CD4-positive, alpha-beta T cell treated with Interleukin-17A for 4 hours (primary cell): ENCODE results near the gene CASP1.
"Not testable (repeated sequence)": the region's sequence is repeated elsewhere in the genome, so short reads cannot be mapped to it uniquely, and the experiment has no call there.

Experiments used
- DNase-seq: peaks from one replicate; pipeline ENCODE4 v3.0.0-alpha.2; 2020; ENCODE audit warnings: mixed read lengths

The CASP1 gene

GRCh38 chr11:105034813-105035620 lies at the start of gene CASP1:
Gene CASP1 (minus strand): TSS chr11:105035144. CDS start chr11:105035113, 31 bp downstream.
- DNase-seq: peak; percentile 42

GRCh38 chr11:105081412-105082150 lies 46.6 kb upstream of the CASP1 start:
- no peak for DNase-seq

GRCh38 chr11:105080171-105080906 lies 45.4 kb upstream of the CASP1 start:
- not testable (repeated sequence) for DNase-seq

DNA sequence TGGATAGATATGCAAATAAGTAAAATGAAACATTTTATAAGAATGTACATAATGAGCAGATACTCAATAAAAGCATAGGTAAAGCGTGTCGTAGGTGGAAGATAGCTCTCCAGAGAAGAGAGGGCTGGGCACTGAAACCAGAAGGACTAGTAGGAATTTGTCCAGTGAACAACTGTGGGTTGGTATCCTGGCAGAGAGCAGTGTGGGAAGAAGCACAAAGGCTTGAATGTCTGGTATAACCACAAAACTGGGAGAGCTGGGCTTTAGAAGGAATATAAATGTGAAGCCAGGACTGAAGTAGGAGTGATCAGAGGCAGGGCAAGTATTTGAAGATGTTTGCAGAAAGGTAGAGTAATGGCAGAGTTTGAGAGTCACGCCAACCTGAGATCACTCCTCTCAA lies 43.3 kb upstream of the CASP1 start:
- no peak for DNase-seq

DNA sequence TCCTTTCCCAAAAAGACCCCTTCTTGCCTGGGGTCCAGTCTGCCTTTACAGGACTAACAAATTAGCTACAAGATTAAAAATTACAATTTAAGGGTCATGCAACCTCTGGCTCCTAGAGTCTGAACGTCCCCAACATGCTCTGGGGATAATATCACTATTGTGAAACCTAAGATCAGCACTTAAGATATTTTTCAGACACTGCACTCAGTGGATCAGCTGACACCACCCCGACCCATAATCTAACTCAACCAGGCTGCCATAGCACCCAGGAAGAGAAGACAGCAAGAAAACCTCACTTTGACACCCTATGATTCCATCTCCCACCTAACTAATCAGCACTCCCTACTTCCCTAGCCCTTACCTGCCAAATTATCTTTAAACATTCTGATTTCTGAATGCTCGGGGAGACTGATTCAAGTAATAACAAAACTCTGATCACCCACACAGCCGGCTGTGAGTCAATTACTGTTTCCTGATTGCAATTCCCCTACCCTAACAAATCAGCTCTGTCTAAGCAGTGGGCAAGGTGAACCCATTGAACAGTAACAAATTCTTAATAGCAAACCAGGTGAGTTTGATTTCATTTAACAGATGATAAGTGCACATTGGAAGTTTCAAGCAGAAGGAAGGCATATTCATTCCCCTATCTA lies 42.3 kb upstream of the CASP1 start:
- not testable (repeated sequence) for DNase-seq

DNA sequence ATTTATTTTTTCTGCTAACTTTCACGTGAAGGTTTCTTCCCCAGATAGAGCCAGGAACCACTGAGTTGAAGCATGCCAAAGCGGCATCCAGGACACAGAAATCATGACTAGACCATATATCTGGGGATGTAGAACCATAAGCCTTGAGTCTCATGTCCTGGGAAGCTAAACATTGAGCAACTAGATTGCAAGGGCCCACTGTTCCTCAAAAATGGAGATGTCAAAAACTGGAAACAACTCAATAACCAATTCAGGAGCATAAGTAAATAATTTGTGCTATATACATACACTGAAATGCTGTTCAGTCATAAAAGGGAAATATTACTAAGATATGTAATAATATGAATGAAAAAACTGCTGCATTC lies 39.2 kb upstream of the CASP1 start:
- DNase-seq: no peak

- no peak for DNase-seq
Observed at GRCh38 chr11:105073456-105074165, 38.7 kb upstream of the CASP1 start.

GRCh38 chr11:105072080-105072479 lies 37.1 kb upstream of the CASP1 start:
- DNase-seq: not testable (repeated sequence)

DNA sequence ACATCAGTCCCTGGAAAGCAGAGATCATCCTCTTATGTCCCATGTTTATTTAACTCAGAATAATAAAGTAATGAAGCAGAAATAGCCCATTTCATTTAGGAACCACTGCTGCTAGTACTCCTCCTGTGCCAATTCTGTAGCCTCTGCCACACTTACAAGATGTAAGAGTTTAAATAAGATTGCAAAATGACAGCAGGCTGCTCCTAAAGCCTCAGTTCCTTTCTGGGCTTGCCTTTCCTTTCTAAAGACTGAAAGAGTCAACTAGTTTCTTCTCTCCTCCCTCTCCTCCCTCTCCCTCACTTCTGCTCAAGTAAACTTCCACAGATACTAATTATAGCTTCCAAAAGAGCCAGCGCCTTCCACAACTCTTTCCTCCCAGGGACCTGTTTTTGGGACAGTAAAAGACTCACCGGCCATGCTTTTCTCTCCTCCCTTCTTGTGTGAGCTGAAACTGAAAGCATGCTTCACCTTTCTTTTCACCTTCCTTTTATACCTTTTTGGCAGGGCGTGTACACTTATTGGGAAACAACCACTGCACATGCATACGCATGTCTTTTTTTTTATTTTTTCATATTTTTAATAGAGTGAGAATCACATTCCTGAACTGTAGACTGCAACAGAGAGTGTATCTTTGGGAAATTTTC lies 36.3 kb upstream of the CASP1 start:
- DNase-seq: peak; percentile 13

DNA sequence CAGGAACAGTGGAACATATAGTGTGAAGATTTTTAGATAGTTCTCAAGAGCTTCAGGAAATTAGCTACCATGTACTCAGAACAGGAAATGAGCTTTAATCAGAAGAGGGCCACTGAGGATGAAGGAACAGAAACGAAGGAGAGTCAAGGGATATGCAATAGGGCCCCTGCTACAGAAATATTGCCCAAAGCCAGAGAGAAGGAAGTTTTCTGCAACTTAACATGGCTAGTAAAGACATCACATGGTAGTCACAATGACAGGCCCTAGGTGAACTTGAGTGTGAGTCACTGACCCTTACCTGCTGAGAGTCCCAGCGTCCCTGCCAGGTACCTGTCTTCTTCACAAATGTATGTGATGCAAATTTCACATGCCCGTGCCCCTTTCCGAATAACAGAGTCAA lies 35.4 kb upstream of the CASP1 start:
- peak; percentile 30 for DNase-seq

DNA sequence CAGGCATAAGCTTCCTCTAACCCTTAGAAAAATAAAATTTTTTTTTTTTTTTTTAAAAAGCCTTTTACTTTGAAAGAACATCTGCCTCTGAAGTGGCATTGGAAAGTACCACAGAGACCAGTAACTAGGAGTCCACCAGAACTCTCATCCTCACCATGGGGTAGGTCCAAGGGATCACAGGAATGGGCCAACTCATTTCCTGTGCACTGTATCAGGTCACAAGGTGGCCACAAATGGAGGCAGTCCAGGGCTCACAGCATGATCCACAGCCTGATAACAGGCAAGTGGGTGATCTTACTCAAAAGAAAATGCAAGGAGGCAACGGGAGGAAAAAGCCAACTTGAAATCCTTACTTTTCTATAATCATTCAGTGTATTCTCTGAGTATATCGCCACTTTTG lies 34.8 kb upstream of the CASP1 start:
- not testable (repeated sequence) for DNase-seq

GRCh38 chr11:105063245-105063941 lies 28.4 kb upstream of the CASP1 start:
- not testable (repeated sequence) for DNase-seq

DNA sequence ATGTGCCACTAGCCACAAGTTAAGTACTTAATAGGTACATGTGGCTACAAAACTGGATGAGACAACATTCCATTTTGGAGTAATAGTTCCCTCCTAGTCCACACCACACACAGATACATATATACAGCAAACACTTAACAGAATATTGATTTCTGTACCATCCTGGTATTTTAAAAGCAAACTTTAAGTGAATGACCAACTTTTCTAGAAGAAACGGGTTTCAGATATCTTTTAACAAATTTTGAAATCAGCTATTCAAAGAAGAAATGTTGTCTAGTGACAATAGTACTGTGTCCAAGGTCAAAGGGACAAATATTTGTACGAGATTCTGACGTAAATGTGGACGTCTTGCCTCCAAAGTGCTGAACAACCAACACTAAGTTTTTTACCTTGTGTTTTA lies 22.5 kb upstream of the CASP1 start:
- DNase-seq: no peak

DNA sequence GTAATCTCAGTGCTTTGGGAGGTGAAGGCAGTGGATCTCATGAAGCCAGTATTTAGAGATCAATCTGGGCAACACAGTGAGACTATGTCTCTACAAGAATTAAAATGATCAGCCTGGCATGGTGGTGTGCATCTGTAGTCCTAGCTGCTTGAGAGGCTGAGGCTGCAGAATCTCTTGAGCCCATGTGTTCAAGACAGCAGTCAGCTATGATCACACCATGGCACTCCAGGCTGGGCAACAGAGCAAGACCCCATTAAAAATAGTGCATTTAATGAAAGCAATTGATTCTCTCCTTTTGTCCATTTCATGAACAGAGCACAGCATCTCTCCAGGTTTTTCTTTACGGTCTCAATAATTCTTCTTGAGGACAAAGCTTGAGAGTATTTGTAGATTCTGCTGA lies 21.5 kb upstream of the CASP1 start:
- DNase-seq: no peak

DNA sequence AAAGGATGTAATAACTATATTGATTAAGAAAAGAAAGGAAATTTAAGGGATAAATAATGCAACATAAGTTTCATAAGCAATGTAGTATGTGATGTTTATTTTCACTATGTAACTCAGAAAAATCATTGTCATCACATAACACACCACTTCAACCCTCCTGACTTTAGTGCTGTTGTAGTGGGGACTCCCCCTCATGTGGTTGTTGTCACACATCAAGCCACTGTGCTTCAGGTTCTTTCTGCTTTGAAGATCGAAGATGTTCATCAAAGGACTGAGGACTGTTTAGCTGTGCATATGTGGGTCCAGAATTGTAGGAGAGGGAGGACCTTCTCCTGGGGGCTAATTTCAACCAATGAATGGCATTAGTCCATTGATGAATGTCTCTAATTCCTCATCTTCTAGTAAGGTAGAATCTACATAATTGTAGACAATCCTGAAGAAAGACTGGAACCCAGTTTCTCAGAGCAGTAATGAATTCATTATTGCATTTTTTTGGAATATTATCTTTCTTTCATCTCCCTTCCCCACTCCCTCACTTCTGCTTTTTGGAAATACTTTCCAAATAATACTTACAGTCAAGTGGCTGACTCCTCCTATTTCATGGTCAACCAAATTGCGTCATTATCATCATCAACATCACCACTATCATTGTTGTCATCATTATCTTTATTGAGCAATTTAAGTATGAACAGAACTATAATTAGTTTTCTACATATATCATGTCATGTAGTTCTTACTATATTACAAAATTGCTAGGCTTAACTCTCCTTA lies 20.0 kb upstream of the CASP1 start:
- DNase-seq: no peak

DNA sequence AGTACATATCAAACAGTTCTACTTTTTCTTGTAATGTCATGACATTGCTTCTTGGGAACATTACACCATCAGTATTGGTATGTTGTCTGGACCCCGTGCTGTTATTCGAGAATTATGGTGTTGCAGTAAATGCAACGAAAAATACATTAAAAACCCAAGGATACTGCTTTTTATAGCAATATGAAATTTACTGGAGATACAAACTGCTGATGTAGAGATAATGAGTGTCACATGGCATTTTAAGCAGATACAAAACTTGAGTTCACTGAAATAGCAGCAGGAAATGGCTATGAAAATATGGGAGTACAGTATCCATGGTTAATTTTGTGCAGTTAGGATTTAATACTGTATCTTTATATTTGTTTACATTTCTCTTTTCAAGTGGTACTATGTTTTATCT lies 17.5 kb upstream of the CASP1 start:
- DNase-seq: no peak

DNA sequence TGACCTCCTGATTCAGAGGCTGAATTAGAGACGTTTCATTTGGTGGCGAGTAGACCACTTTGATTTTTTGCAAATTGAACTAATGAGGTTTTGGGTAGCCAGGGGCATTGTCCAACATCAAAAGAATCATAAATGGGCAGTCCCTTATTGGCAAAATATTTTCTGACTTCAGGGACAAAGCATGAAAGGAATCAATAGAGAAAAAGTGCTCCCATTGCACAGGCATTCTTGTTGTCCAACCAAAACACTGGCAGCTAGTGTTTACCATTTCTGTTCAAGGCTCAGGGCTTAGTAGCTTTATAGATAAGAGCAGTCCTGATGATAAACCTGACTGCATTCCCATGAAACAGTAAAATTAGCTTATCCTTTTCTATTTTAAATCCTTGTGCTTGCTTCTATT lies 16.6 kb upstream of the CASP1 start:
- no peak for DNase-seq

DNA sequence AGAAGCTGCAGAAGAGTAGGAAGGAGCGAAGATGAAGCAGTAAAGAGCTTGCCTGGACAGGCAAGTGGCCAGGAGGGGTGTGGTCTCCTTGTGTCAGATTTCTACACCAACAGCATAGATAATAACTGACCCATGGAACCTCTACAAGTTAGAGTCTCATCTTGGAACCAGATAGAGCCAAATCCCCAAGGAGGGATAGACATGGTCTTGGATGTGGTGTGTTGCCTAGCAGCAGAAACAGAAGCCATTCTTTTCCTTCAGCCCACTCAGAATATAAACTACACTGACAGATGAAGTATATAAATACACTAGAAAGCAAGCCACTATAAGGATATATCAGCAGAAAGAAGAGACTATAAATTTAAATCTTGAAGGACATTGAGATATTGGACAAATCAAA lies 14.5 kb upstream of the CASP1 start:
- DNase-seq: no peak

- DNase-seq: no peak
Observed at GRCh38 chr11:105046898-105047579, 12.1 kb upstream of the CASP1 start.
